ENCODE measurements around the gene RHOH.

DNA sequence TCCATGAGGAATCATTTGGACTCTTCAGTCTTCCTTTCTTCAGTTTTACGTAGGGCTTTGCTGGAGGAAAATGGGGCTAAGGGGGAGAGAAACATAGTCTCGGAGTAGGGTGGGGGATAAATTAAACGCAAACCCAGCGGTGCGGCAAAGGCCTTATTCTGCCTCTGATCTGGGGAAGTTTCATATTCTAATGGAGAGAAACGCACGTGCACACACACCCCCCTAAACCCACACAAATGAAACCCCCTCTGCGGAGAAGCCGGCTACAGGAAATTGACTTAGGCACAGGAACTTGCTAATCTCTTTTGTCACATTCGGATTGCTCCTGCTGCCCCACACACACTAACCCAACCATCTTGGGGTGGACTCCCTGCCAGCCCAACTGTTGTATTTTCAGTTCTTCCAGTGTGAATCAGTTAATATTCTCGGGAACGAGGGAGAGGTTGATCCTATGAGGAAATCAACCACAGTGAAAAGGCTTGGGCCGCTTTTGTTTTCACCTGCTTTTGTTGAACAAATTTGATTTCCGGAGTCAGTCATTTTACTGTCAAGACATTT lies at the start of gene RHOH:
- TF ChIP-seq, protein P1, sequence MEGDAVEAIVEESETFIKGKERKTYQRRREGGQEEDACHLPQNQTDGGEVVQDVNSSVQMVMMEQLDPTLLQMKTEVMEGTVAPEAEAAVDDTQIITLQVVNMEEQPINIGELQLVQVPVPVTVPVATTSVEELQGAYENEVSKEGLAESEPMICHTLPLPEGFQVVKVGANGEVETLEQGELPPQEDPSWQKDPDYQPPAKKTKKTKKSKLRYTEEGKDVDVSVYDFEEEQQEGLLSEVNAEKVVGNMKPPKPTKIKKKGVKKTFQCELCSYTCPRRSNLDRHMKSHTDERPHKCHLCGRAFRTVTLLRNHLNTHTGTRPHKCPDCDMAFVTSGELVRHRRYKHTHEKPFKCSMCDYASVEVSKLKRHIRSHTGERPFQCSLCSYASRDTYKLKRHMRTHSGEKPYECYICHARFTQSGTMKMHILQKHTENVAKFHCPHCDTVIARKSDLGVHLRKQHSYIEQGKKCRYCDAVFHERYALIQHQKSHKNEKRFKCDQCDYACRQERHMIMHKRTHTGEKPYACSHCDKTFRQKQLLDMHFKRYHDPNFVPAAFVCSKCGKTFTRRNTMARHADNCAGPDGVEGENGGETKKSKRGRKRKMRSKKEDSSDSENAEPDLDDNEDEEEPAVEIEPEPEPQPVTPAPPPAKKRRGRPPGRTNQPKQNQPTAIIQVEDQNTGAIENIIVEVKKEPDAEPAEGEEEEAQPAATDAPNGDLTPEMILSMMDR (conservative IDR thresholded peaks at IDR 0.05; ENCODE audit: low read length), result no peak
- no peak for TF ChIP-seq EZH2phosphoT487 (IDR thresholded peaks at IDR 0.05; ENCODE audit: borderline replicate concordance, low read depth, low read length)

Data from OCI-LY7 (cell line).